ENCODE measurements around the gene ZNF649. TPM values are rescaled to one million over a fixed set of nuclear protein-coding genes. Genes with fewer than 3 reads are reported as not detected.

The ZNF649 gene
- total RNA-seq, 2 donors from 2014 or later, result 4.0 to 5.7 TPM

DNA sequence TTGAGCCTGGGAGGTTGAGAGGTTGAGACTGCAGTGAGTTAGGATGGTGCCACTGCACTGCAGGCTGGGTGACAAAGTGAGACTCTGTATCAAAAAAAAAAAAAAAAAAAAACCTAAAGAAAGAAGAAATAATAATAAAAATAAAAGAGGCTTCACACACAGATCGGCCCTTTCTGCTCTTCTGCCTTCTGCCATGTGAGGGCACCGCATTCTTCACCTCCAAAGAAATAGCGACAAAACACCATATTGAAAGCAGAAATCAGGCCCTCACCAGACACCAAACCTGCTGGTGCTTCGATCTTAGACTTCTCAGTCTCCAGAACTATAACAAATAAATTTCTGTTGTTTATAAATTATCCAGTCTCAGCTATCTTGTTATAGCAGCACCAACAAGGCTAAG lies 3.0 kb downstream of the ZNF649 start:
- 91 to 96% methylated on average over 4 of the region's 4 CpGs for WGBS, 2 donors
- no peak overlapping the region for H3K4me3 ChIP-seq
- DNase-seq (no peak), ATAC-seq (no peak)
- TF ChIP-seq, protein P1, sequence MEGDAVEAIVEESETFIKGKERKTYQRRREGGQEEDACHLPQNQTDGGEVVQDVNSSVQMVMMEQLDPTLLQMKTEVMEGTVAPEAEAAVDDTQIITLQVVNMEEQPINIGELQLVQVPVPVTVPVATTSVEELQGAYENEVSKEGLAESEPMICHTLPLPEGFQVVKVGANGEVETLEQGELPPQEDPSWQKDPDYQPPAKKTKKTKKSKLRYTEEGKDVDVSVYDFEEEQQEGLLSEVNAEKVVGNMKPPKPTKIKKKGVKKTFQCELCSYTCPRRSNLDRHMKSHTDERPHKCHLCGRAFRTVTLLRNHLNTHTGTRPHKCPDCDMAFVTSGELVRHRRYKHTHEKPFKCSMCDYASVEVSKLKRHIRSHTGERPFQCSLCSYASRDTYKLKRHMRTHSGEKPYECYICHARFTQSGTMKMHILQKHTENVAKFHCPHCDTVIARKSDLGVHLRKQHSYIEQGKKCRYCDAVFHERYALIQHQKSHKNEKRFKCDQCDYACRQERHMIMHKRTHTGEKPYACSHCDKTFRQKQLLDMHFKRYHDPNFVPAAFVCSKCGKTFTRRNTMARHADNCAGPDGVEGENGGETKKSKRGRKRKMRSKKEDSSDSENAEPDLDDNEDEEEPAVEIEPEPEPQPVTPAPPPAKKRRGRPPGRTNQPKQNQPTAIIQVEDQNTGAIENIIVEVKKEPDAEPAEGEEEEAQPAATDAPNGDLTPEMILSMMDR (IDR thresholded peaks at IDR 0.05), result no peak
- TF ChIP-seq POLR2A (IDR thresholded peaks at IDR 0.05), result no peak
- no peak overlapping the region for H3K27ac ChIP-seq
- intact Hi-C loops (cut with DNase I), result no loop called here
- H3K36me3 ChIP-seq (replicated peaks in 1 of 2; ENCODE audit: insufficient read depth in 1 of 2, low read depth in 2 of 2), result peaks cover 4 to 22% of the 10 kb centered on the region in 2 donors
- H3K9me3 ChIP-seq, result peaks cover 0 to 32% (median 0%) of the 10 kb centered on the region in 3 donors
- H3K27me3 ChIP-seq, result no peaks in the 10 kb centered on the region
- peaks cover 11% of the 10 kb centered on the region for H3K4me1 ChIP-seq

DNA sequence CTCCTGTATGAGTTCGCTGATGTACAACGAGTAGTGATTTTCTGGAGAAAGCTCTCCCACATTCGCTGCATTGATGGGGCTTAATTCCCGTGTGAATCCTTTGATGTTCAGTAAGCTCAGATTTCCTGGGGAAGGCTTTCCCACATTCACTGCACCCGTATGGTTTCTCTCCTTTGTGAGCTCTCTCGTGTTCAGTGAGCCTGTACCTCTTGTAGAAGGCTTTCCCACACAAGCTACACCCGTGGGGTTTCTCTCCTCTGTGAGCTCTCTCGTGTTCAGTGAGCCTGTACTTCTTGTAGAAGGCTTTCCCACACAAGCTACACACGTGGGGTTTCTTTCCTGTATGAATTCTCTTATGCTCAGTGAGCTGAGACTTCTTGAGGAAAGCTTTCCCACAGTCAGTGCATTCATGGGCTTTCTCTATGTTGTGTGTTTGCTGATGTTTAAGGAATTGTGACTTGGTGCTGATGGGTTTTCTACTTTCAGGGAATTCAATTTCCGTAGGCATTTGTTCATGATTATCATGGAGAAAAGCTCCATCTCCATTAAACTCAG lies 13.5 kb downstream of the ZNF649 start:
- intact Hi-C loops (cut with DNase I), result no loop called here
- no peak for TF ChIP-seq POLR2A (IDR thresholded peaks at IDR 0.05)
- TF ChIP-seq, protein P1 (IDR thresholded peaks at IDR 0.05), result no peak
- WGBS, 2 donors, result 95% methylated on average over 10 of the region's 10 CpGs
- peaks cover 0 to 71% (median 3%) of the 10 kb centered on the region in 3 donors for H3K9me3 ChIP-seq
- H3K27ac ChIP-seq, result no peak overlapping the region
- DNase-seq (no peak), ATAC-seq (no peak)
- H3K4me1 ChIP-seq, result peaks cover 6% of the 10 kb centered on the region
- H3K36me3 ChIP-seq (replicated peaks in 1 of 2; ENCODE audit: insufficient read depth in 1 of 2, low read depth in 2 of 2), result peaks cover 36 to 54% of the 10 kb centered on the region in 2 donors
- no peak overlapping the region for H3K4me3 ChIP-seq
- H3K27me3 ChIP-seq, result no peaks in the 10 kb centered on the region

DNA sequence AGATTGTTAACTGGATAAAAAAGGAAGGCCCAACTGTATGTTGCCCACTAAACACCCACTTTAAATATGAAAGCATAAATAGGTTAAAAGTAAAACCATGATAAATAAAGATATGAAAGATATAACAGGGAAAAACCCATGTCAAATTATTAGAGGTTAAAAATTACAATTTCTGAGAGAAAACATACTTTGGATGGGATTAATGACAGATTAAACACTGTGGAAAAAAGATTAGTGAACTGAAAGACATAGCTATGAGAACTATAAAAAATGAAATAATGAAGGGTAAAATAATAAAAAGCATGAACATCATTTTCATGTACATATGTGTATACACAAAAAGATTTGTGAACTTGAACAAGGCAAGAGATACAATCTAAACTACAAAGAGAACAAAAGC lies 14.9 kb downstream of the ZNF649 start:
- ATAC-seq, result no peak
- no peak overlapping the region for H3K4me3 ChIP-seq
- no peak for TF ChIP-seq POLR2A (IDR thresholded peaks at IDR 0.05)
- TF ChIP-seq, protein P1 (IDR thresholded peaks at IDR 0.05), result no peak
- H3K27ac ChIP-seq, result no peak overlapping the region
- intact Hi-C loops (cut with DNase I), result no loop called here
- no peak for DNase-seq
- peaks cover 6% of the 10 kb centered on the region for H3K4me1 ChIP-seq
- H3K27me3 ChIP-seq, result no peaks in the 10 kb centered on the region
- peaks cover 0 to 59% (median 3%) of the 10 kb centered on the region in 3 donors for H3K9me3 ChIP-seq
- H3K36me3 ChIP-seq (replicated peaks in 1 of 2; ENCODE audit: insufficient read depth in 1 of 2, low read depth in 2 of 2), result peaks cover 25 to 41% of the 10 kb centered on the region in 2 donors

DNA sequence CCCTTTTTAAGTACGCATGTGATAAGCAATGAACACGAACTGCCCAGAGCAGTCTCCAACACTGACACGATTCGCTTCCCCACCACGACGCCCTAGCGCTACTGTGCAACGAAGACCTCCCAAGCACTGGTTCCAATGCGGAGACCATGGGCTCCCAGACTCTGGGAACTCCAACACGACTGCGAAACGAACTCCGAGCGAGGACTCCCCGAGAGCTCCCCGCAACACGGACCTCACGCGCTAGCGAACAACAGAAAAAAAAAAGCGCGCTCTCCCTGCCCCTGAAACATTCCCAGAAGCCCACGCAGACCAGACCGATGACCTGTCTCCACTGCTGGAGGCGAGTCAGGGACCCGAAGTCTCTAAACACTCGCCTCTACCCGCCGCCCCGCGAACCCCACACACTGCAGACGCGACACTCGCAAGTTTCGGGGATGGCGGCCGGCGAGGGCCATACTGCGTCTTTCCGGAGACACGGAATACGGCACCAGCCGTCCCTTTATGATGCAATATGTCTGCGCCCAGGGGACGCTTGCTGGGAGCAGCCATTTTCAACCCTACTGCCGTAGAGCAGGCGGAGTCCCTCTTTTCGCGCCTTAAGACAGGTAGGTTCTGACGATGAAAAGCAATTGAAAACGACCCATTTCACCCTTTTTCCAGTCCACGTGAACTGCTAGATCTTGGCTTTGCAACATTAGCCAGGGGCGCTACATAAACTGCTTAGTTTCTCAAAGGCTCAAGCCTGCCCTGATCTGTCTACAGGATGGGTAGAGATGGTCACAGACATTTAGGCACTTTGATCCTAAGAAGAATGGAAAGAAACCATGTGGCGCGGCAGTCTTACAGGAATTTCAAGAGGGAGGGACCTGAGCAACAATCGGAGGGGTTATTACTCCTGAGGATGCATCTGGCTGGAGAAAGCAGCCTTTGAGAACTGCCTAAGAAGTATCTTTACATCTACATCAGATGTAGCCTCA lies 17.0 kb downstream of the ZNF649 start, which contains the start of gene ZNF577:
Gene ZNF577, minus strand, starts transcription at position 430 of the 977 bp plus-strand sequence. CDS start 7,569 bp downstream, outside the sequence.
- DNase-seq, result peak; percentile 82 to 94 (median 92)
- Histone ChIP-seq H3K36me3 (replicated peaks in 1 of 2; ENCODE audit: insufficient read depth in 1 of 2, low read depth in 2 of 2) (peaks cover 13 to 21% of the 10 kb centered on the region in 2 donors), H3K27ac (peak within 1 kb of the TSS; percentile 46 to 86 (median 76)), H3K4me1 (peaks cover 6% of the 10 kb centered on the region), H3K9me3 (peaks cover 0 to 38% (median 3%) of the 10 kb centered on the region in 3 donors), H3K4me3 (peak within 1 kb of the TSS; percentile 50 to 52), H3K27me3 (no peaks in the 10 kb centered on the region)
- WGBS, 2 donors, result 3 to 8% methylated on average over 18 to 56 of the region's 56 CpGs
- intact Hi-C loops (cut with DNase I), result no loop called here
- ATAC-seq, result peak; percentile 98
- peak in 2 of 3 donors; percentile 63 to 70 for TF ChIP-seq POLR2A (IDR thresholded peaks at IDR 0.05)
- TF ChIP-seq, protein P1 (IDR thresholded peaks at IDR 0.05), result peak in 1 of 7 experiments; percentile 4
